OCI-LY3 (cell line): ENCODE data around the gene TNRC6C.

Experiments
- CTCF ChIP-seq: fragments of 200-600, 300-600 bp; sonication (generic); IDR thresholded peaks from 2 replicates; pipeline ENCODE4 v1.5.1; 2014; ENCODE audit warnings: antibody characterized with exemption, low read length, low read depth
- EZH2phosphoT487 ChIP-seq: fragments of 200-600 bp; shearing (Covaris generic); IDR thresholded peaks from 2 replicates; pipeline ENCODE4 v1.6.1; 2018; ENCODE audit warnings: antibody characterized with exemption, mixed run types, low read depth

GRCh38 chr17:77966476-77966875 is 8.0 kb downstream of the TNRC6C start:
- TF ChIP-seq CTCF (no peak), EZH2phosphoT487 (no peak)
